GM06990 (cell line): Measurements from ENCODE around the gene GRIN2D.
"Not testable (repeated sequence)": the region's sequence is repeated elsewhere in the genome, so short reads cannot be mapped to it uniquely, and the experiment has no call there.

Source experiments
- DNase-seq: peaks from one replicate; pipeline ENCODE4 v3.0.0-alpha.2; 2011; ENCODE audit not compliant: insufficient read length; ENCODE audit errors: extremely low read depth
- H3K27me3 ChIP-seq: replicated peaks from 2 replicates; pipeline ENCODE4 v1.6.0; 2011; ENCODE audit warnings: low read length; ENCODE audit not compliant: control insufficient read depth, insufficient read depth
- H3K36me3 ChIP-seq: 2 replicates; pipeline ENCODE4 v1.5.1; 2011; ENCODE audit warnings: low read length; ENCODE audit not compliant: control insufficient read depth, insufficient read depth
- H3K4me3 ChIP-seq: replicated peaks from 2 replicates; pipeline ENCODE4 v1.5.1; 2011; ENCODE audit warnings: low read depth, mild to moderate bottlenecking, control low read depth, low read length
- TF ChIP-seq, protein P1 (sequence below): IDR thresholded peaks from 2 replicates; pipeline ENCODE4 v1.5.1; 2011; ENCODE audit warnings: low read length, control low read depth, mild to moderate bottlenecking, inconsistent platforms; ENCODE audit not compliant: insufficient read depth, poor library complexity, severe bottlenecking

The GRIN2D gene

DNA sequence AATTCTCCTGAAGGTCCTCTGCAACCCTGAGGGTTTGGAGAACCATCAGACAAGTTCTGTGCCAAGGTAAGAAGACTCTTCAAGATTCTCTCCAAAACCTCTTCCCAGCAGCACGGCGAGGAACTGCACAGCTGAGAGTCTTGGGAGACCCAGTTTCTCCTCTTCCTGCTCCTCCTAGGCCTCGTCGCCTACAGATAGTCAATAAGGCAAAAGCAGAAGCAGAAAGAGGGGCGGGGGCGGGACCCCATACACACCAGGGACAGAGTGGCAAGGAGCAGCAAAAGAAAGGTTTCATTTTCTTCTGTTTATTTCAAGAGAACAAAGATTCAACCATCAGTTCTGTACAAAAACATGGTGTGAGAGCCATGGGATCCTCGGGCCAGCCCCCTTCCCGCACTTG, 11.2 kb upstream of the GRIN2D start:
- Histone ChIP-seq H3K36me3 (peaks cover 19% of the 10 kb centered on the region), H3K27me3 (no peaks in the 10 kb centered on the region), H3K4me3 (no peak overlapping the region)
- DNase-seq, result no peak
- TF ChIP-seq, protein P1, sequence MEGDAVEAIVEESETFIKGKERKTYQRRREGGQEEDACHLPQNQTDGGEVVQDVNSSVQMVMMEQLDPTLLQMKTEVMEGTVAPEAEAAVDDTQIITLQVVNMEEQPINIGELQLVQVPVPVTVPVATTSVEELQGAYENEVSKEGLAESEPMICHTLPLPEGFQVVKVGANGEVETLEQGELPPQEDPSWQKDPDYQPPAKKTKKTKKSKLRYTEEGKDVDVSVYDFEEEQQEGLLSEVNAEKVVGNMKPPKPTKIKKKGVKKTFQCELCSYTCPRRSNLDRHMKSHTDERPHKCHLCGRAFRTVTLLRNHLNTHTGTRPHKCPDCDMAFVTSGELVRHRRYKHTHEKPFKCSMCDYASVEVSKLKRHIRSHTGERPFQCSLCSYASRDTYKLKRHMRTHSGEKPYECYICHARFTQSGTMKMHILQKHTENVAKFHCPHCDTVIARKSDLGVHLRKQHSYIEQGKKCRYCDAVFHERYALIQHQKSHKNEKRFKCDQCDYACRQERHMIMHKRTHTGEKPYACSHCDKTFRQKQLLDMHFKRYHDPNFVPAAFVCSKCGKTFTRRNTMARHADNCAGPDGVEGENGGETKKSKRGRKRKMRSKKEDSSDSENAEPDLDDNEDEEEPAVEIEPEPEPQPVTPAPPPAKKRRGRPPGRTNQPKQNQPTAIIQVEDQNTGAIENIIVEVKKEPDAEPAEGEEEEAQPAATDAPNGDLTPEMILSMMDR, result no peak

DNA sequence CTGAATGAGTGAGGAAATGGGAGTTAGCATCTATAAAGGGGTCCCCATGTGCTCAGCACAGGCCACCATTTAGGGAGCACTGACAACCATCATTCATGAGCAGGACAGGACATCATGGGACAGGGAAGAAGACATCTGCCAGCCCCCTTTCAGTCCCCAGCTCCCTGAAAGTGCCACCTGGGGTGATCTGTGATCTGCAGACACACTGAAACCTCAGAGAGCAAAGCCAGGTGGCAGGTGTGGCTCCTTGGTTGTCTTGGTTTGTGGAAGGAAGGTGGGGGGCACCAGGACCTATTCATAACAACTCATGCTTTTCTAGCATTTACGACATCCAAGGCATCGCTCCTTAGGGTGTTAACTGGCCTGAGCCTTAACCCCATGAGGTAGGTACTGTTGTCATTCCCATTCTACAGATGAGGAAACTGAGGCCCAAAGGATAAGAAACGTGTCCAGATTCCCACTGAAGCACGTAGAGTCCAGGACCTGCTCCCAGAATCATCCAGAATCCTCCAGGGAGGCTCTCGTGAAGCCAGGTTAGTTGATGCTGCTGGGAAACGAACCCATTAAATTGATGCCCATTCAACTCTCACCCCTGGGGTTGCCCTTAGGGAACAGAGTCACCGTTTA, 7.9 kb upstream of the GRIN2D start:
- Histone ChIP-seq H3K27me3 (no peaks in the 10 kb centered on the region), H3K4me3 (no peak overlapping the region), H3K36me3 (peaks cover 22% of the 10 kb centered on the region)
- DNase-seq, result no peak
- TF ChIP-seq, protein P1, result no peak

DNA sequence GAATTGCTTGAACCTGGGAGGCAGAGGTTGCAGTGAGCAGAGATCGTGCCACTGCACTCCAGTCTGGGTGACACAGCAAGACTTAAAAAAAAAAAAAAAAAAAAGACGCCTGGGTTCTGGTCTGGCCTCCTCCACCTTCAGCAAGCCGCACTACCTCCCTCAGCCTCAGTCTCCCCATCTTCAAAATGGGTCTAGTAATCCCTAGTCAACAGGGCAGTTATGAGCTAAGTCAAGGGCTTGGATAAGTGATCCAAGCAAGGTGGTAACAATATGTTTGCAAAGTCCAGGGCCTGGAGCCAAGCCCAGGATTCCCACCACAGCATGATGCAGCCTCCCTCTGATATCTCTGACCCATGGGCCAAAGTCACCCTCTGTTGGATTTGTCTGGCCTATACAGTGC, 6.5 kb upstream of the GRIN2D start:
- Histone ChIP-seq H3K36me3 (peaks cover 18% of the 10 kb centered on the region), H3K4me3 (no peak overlapping the region), H3K27me3 (no peaks in the 10 kb centered on the region)
- TF ChIP-seq, protein P1, result no peak
- no peak for DNase-seq

DNA sequence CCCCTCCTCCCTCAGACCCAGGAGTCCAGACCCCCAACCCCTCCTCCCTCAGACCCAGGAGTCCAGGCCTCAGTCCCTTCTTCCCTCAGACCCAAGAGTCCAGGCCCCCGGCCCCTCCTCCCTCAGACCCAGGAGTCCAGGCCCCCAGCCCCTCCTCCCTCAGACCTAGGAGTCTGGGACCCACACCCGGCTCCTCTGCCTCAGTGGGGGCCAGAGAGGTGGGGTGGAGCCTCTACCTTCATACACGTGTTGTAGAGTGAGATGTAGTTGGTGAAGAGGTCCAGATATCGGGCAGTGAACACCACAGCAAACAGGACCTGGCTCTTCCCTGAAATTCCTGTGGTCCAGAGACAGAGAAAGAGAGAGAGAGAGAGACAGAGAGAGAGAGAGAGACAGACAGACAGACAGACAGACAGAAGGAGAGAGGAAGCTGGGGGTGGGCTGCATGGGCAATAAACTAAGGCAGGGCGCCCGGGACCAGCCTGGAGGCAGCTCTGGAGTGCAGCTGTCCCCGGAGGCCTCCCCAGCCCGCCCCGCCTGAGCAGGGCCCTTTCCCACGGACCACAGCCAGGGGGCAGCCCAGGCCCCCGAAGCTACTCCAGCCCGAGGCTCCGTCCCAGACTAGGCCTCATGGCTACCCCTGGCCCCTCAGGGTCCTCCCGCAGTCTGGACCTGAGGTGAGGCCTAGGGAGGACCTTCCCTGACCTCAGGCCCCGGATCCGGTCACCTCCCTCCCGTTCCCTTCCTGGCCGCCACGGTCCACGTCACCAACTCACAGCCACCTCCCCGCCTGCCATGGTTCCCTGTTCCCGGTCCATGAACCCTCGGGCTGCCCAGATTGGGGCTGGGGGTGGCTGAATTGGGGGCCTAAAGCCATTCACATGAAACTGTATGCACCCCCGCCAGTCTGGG, 3.0 kb upstream of the GRIN2D start:
- peak; percentile 77 for DNase-seq
- peaks cover 9% of the 10 kb centered on the region for H3K36me3 ChIP-seq
- peaks cover 3% of the 10 kb centered on the region; the same call in 1 of the 2 replicates for H3K27me3 ChIP-seq
- H3K4me3 ChIP-seq, result peak overlapping the region; percentile 93
- TF ChIP-seq, protein P1, result peak; percentile 49

DNA sequence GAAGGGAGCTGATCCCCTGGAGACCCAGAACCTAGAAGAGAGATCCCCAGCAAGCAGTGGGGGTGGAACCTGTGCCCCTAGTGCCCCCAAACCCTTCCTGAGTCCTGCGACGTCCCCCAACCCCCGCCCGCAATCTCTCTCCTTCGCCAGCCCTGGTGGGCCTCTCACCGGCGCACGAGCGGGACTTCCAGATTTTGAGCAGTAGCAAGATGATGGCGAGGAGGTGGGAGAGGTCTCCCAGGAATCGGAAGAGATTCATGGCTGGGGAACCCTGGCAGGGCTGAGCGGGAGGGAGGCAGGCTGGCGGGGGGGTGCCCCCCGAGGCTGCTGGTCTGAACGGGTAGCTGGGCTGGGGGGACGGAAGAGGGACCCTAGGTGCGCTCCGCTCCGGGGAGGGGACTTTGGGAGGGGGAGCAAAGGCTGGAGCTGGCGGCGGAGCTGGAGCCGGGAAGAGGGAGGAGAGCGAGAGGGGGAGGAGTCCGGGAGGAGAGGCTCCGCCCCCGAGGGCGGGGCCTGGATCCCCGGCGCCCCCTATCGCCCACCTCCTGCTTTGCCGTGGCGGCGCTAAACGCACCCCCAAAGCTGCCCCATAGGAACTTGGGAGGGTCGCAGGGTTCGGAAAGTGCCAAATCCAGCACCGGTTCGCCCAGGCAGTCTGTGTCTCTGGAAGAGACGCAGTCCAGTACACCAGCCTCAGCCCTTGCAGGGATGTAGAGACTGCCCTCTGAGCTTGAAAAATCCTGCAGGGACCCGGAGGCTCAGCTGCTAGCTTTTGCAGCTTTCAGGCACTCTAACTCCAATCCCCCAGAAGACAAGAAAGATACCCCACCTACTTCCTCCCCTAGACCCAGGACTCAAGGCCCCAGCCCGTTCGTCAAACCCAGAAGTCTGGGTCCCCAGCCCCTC, 2.1 kb upstream of the GRIN2D start, which contains the start of gene KDELR1:
TSS of gene KDELR1 (minus strand) at position 452 of the 906 bp plus-strand sequence. CDS start at position 259, 193 bp downstream.
- peaks cover 5% of the 10 kb centered on the region for H3K36me3 ChIP-seq
- H3K4me3 ChIP-seq, result peak within 1 kb of the TSS; percentile 93
- H3K27me3 ChIP-seq, result peaks cover 3% of the 10 kb centered on the region; the same call in 1 of the 2 replicates
- peak; percentile 81 for DNase-seq
- TF ChIP-seq, protein P1, result peak; percentile 99

DNA sequence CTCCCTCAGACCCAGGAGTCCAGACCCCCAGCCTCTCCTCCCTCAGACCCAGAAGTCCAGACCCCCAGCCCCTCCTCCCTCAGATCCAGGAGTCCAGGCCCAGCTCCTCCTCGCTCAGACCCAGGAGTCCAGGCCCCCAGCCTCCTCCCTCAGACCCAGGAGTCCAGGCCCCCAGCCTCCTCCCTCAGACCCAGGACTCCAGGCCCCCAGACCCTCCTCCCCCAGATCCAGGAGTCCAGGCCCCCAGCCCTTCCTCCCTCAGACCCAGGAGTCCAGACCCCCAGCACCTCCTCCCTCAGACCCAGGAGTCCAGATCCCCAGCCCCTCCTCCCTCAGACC, 1.5 kb upstream of the GRIN2D start:
- not testable (repeated sequence) for H3K36me3 ChIP-seq, H3K27me3 ChIP-seq, DNase-seq
- H3K4me3 ChIP-seq, result peak overlapping the region; percentile 93; the same call in 1 of the 2 replicates
